Measurements from ENCODE around the gene DOK3. TPM values are rescaled to one million over a fixed set of nuclear protein-coding genes. Genes with fewer than 3 reads are reported as not detected.

Gene DOK3
- total RNA-seq, 1 experiment from 2014 or later = 12.4 TPM

DNA sequence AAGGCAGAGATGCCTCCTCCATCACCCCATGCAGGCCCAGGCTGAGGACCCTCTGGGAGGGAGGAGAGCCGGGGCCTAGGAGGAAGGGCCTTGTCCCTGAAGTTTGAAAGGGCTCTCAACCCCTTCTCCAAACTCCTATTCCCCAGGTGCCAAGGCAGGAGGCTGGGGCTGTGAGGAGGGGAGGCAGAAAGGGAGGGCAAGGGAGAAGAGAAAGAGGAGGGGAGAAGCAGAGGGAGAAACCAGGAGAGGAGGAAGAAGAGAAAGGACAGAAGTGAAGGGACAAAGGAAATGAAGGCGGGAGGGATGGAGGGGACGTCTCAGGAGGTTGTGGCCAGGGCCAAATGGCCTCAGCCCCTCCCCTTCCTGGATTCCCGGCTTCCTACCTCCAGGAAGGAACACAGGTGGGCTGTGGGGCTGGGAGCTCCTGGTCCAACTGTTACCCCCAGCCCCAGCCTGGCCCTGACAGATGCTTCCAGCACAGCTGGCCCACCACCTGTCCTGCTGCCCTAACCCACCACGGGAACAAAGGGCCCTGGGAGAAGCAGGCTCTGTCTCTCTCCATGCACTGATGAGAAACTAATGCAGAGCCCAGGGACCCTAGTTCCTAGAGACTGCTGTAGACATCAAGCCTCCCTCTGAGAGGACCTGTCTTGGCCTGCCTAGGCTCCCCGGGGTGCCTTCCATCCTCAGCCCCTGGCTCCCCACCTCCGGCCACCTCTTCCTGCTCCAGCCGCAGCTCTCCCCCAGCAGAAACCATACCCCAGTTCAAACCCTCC lies 39.7 kb downstream of the DOK3 start:
- CTCF ChIA-PET = no interaction called here
- in situ Hi-C loops (cut with HindIII; ENCODE audit: low pct_unique_long_range_greater_than_20kb, low sequenced_read_pairs) = no loop called here

GRCh38 chr5:177468685-177469628 lies 40.7 kb downstream of the DOK3 start:
- DNase-seq (ENCODE audit: low read depth, low spot score) (no peak), ATAC-seq (no peak)
- H3K27me3 ChIP-seq (ENCODE audit: control insufficient read depth, insufficient read depth, low read length) = no peaks in the 10 kb centered on the region
- H3K4me3 ChIP-seq (ENCODE audit: low read depth in 2 of 2, low read length in 2 of 2) = no peak overlapping the region
- CTCF ChIA-PET = no interaction called here
- TF ChIP-seq SIN3A (IDR thresholded peaks at IDR 0.05; ENCODE audit: borderline replicate concordance, insufficient read depth, low read depth, low read length) = no peak
- TF ChIP-seq TCF7L2 (IDR thresholded peaks at IDR 0.05; ENCODE audit: low read depth, low read length) = no peak
- no peak for TF ChIP-seq REST (IDR thresholded peaks at IDR 0.05; ENCODE audit: insufficient read depth in 1 of 2, low read depth in 2 of 2, low read length in 1 of 2)
- TF ChIP-seq POLR2AphosphoS5 (IDR thresholded peaks at IDR 0.05; ENCODE audit: low read depth, low read length) = no peak
- no peak for TF ChIP-seq CTCF (IDR thresholded peaks at IDR 0.05)
- intact Hi-C loops (cut with micrococcal nuclease; ENCODE audit: unreplicated experiment) = no loop called here
- H3K4me1 ChIP-seq (ENCODE audit: control insufficient read depth, insufficient read depth, low read length) = peaks cover 29% of the 10 kb centered on the region
- no TSS peak for BruUV-seq (replicated peaks)
- no peaks in the 10 kb centered on the region; the same call in none of the 2 replicates for H3K36me3 ChIP-seq (ENCODE audit: control insufficient read depth, insufficient read depth, low read length)
- H3K27ac ChIP-seq (ENCODE audit: low read length) = no peak overlapping the region
- POLR2A ChIA-PET = no interaction called here
- in situ Hi-C loops (cut with HindIII; ENCODE audit: low pct_unique_long_range_greater_than_20kb, low sequenced_read_pairs) = no loop called here
- H3K9me3 ChIP-seq (ENCODE audit: control insufficient read depth, insufficient read depth, low read depth, low read length) = no peaks in the 10 kb centered on the region

More for the DNA sequence above, 39.7 kb downstream of the DOK3 start:
- Histone ChIP-seq H3K4me1 (ENCODE audit: control insufficient read depth, insufficient read depth, low read length) (peaks cover 33% of the 10 kb centered on the region), H3K4me3 (ENCODE audit: low read depth in 2 of 2, low read length in 2 of 2) (no peak overlapping the region), H3K27ac (ENCODE audit: low read length) (no peak overlapping the region), H3K27me3 (ENCODE audit: control insufficient read depth, insufficient read depth, low read length) (no peaks in the 10 kb centered on the region), H3K9me3 (ENCODE audit: control insufficient read depth, insufficient read depth, low read depth, low read length) (no peaks in the 10 kb centered on the region), H3K36me3 (ENCODE audit: control insufficient read depth, insufficient read depth, low read length) (no peaks in the 10 kb centered on the region; the same call in none of the 2 replicates)
- intact Hi-C loops (cut with micrococcal nuclease; ENCODE audit: unreplicated experiment) = no loop called here
- POLR2A ChIA-PET = no interaction called here
- DNase-seq (ENCODE audit: low read depth, low spot score) (no peak), ATAC-seq (no peak)
- BruUV-seq (replicated peaks) = no TSS peak
- TF ChIP-seq TCF7L2 (IDR thresholded peaks at IDR 0.05; ENCODE audit: low read depth, low read length) = no peak
